Measurements from ENCODE around the gene PTCSC3.
"Not testable (repeated sequence)": the region's sequence is repeated elsewhere in the genome, so short reads cannot be mapped to it uniquely, and the experiment has no call there.

PTCSC3 gene

DNA sequence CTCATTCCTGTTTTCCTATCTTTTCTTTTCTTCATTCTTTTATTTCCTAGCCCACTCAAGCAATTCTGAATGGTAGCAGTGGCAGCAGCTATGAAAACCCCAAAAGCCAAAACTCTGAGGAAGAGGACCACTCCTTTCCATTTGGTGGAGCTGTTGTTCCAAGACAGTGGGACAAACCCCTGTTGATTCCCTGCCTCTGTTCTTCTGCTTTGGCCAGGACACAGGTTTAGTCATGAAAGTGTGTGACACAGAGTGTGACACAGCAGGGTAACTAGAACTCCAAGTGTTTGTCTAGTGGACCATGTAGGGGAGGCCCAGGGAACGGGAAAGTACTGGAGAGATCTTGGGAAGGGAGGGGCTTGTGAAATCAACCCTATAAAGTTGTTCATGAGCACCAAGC, 71.1 kb downstream of the PTCSC3 start:
- TF ChIP-seq, protein P1, sequence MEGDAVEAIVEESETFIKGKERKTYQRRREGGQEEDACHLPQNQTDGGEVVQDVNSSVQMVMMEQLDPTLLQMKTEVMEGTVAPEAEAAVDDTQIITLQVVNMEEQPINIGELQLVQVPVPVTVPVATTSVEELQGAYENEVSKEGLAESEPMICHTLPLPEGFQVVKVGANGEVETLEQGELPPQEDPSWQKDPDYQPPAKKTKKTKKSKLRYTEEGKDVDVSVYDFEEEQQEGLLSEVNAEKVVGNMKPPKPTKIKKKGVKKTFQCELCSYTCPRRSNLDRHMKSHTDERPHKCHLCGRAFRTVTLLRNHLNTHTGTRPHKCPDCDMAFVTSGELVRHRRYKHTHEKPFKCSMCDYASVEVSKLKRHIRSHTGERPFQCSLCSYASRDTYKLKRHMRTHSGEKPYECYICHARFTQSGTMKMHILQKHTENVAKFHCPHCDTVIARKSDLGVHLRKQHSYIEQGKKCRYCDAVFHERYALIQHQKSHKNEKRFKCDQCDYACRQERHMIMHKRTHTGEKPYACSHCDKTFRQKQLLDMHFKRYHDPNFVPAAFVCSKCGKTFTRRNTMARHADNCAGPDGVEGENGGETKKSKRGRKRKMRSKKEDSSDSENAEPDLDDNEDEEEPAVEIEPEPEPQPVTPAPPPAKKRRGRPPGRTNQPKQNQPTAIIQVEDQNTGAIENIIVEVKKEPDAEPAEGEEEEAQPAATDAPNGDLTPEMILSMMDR (IDR thresholded peaks at IDR 0.05) = peak; percentile 24
- TF ChIP-seq ZFX (IDR thresholded peaks at IDR 0.05; ENCODE audit: borderline replicate concordance) = no peak
- H3K27ac ChIP-seq = no peak overlapping the region

DNA sequence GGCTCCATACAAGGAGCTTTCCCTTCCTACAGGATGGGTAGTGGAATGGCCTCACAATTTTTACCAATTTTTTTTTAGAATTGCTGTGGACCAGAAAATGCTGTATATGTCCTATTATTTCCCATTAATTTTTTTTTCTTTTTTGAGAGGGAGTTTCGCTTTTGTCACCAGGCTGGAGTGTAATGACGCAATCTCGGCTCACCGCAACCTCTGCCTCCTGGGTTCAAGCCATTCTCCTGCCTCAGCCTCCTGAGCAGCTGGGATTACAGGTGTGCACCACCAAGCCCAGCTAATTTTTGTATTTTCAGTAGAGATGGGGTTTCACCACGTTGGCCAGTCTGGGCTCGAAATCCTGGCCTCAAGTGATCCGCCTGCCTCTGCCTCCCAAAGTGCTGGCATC, 72.3 kb downstream of the PTCSC3 start:
- not testable (repeated sequence) for H3K27ac ChIP-seq

DNA sequence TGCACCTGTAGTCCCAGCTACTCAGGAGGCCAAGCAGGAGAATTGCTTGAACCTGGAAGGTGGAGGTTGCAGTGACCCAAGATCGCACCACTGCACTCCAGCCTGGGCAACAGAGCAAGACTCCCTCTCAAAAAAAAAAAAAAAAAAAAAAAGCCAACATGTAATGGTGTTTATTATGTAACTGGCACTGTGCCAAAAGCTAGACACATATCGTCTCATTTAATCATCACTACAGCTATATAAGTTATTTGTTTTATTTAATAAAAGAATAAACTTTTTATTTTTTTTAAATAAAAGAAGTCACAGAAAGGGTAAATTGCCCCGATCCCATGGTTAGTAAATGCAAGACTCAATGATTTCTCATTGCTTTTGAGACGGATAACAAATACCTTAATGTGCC, 76.9 kb downstream of the PTCSC3 start:
- H3K27ac ChIP-seq = no peak overlapping the region
- TF ChIP-seq, protein P1 (IDR thresholded peaks at IDR 0.05) = no peak
- TF ChIP-seq ZFX (IDR thresholded peaks at IDR 0.05; ENCODE audit: borderline replicate concordance) = no peak

DNA sequence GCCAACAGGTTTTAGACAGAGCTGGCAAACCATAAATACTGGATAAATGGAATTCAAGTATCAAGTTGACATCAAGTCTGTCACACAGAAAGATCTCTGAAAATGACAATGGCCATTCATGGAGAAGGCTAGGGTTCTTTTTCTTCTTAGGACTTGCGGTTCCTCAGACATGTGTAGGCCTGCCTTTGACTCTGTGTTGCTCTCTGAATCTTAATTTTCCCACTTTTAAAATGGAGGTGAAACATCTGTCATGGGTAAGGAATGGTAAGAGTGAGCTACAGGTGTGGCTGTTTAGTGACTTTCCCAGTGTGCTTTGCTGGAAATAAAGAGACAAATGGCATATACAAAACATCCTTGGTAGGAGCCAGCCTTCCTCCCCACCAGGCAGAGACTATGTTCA, 79.2 kb downstream of the PTCSC3 start:
- no peak overlapping the region for H3K27ac ChIP-seq
- TF ChIP-seq ZFX (IDR thresholded peaks at IDR 0.05; ENCODE audit: borderline replicate concordance) = no peak
- TF ChIP-seq, protein P1 (IDR thresholded peaks at IDR 0.05) = no peak

DNA sequence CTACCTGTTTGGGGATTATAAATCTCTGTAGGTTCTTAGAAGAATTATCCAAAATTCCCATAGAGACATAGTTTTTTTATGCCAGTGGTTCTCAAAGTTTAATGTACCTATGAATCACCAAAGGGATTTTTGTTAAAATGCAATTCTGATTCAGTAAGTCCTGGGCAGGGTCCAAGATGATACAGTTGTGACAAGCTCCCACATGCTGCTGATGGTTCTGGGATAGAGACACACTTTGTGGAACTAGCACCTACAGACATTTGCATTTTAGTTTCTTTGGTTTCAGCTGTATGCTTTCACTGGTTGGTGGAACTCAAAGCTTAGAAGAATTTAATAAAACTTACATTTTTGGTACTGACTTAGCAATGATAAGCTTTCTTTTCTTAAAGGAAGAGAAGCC, 80.4 kb downstream of the PTCSC3 start:
- H3K27ac ChIP-seq = no peak overlapping the region
- TF ChIP-seq, protein P1 (IDR thresholded peaks at IDR 0.05) = no peak
- TF ChIP-seq ZFX (IDR thresholded peaks at IDR 0.05; ENCODE audit: borderline replicate concordance) = no peak

DNA sequence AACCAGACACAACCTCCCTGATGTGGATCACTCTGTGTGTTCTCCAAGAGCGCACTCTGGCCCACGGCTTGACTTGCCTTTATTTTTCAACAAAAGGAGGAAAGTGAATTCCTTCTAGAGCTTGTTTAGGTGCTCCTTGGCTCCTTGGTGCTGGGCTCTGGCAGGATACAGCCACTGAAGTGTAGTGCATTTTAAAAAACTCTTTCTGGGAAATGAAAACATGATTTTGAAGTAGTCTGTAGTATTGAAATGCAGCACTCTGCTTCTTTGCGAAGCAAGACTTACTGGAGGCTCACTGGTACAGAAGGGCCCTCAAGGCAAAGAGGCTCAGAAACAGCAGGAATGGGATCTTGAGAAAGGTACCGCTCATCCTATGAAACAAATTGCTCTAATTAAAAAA, 81.6 kb downstream of the PTCSC3 start:
- no peak overlapping the region for H3K27ac ChIP-seq
- no peak for TF ChIP-seq ZFX (IDR thresholded peaks at IDR 0.05; ENCODE audit: borderline replicate concordance)
- TF ChIP-seq, protein P1 (IDR thresholded peaks at IDR 0.05) = no peak

DNA sequence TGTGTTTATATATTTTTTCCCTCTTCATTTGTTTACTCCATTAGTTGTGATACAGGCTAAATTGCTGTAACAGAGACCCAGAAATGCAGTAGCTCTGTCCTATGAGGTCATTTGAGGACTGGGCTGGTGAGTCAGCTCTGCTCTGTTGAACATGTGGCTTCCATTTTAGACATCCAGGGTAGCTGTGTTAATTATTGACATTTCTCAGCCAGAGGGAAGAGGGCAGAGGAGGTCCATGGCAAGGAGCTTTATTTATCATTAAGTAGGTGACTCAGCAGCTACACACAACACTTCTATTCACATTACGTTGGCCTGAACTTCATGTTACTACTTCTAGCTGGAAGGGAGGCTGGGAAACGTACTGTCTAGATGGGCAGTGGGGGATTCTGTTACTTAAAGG, 85.4 kb downstream of the PTCSC3 start:
- peak overlapping the region; percentile 49 for H3K27ac ChIP-seq

DNA sequence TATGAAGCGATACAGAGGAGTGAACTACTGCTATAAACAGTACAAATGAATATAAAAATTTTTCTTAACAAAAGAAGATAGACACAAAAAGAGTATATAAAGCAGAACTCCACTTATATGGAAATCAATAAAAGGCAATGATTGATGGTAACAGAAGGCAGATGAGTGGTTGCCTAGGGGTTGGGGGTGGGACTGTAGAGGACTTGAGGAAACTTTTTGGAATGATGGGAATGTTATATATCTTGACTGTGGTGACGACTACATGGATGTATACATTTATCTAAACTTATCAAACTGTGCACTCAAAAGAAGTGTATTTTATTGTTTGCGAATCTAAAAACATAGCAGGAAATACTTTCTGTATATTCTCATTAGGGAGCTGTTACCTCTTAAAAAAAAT, 89.1 kb downstream of the PTCSC3 start:
- H3K27ac ChIP-seq = no peak overlapping the region
- TF ChIP-seq, protein P1 (IDR thresholded peaks at IDR 0.05) = no peak
- no peak for TF ChIP-seq ZFX (IDR thresholded peaks at IDR 0.05; ENCODE audit: borderline replicate concordance)

More for the DNA sequence above, 85.4 kb downstream of the PTCSC3 start:
- no peak for TF ChIP-seq ZFX (IDR thresholded peaks at IDR 0.05; ENCODE audit: borderline replicate concordance)
- TF ChIP-seq, protein P1 (IDR thresholded peaks at IDR 0.05) = no peak; the same call in 1 of the 2 replicates

All from 22Rv1 (cell line).